Keratinocyte (primary cell): Measurements from ENCODE around the gene TAF1B.

Source experiments
- EZH2 ChIP-seq: IDR thresholded peaks from one replicate; pipeline ENCODE4 v1.6.1; 2012; ENCODE audit warnings: inconsistent platforms, mild to moderate bottlenecking, low read length, moderate library complexity
- TF ChIP-seq, protein P1 (sequence below), 3 experiments: IDR thresholded peaks in 1 of 3; conservative IDR thresholded peaks in 1 of 3; optimal IDR thresholded peaks in 1 of 3; 2 replicates in 2 of 3; 3 replicates in 1 of 3; pipeline versions ENCODE3 to v1.5.1; 2011; ENCODE audit warnings: low read length in 3 of 3, mild to moderate bottlenecking in 3 of 3, moderate library complexity in 2 of 3, control low read depth in 1 of 3, inconsistent platforms in 1 of 3; ENCODE audit not compliant: insufficient read depth in 2 of 3; ENCODE audit errors: extremely low read depth in 1 of 3

DNA sequence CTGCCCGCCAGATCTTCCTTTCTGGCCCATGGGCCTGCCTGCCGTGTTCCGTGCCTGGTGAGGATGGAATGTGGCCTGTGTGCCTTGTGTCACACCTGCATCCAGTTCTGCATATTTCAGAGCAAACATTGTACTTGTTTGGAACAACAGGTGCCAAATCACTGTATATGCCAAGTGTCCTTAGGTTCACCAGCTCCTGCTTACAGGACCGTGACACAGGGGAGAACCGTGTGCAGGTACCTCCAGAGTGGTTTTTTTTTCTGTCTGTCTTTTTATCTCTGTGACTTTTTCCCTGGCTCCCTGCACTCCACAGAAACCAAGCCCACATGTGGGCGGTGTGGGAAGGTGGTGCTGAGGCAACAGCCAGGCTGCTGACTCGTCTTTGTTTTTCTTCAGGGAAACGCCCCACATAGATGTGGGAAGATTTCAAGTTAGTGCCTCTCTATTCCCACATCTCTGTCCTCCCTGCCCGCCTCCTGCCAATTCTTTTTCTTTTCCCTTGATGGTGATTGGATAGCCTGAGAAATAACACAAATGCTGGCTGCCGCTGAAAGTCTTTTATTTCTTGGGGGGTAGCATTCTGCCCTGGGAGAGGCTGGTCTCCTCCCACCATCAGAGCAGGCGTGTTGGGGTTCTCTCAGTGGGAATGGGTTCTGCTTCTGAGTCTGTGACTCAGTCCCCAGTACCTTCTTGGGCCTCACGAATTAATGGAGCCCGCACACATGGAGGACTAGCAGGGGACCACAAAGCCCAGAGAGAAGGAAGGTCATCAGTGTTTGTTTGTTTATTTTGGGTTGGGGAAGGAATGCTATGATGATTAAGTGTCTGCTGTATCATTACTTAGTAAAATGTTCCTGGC, 129.6 kb downstream of the TAF1B start:
- TF ChIP-seq, protein P1, sequence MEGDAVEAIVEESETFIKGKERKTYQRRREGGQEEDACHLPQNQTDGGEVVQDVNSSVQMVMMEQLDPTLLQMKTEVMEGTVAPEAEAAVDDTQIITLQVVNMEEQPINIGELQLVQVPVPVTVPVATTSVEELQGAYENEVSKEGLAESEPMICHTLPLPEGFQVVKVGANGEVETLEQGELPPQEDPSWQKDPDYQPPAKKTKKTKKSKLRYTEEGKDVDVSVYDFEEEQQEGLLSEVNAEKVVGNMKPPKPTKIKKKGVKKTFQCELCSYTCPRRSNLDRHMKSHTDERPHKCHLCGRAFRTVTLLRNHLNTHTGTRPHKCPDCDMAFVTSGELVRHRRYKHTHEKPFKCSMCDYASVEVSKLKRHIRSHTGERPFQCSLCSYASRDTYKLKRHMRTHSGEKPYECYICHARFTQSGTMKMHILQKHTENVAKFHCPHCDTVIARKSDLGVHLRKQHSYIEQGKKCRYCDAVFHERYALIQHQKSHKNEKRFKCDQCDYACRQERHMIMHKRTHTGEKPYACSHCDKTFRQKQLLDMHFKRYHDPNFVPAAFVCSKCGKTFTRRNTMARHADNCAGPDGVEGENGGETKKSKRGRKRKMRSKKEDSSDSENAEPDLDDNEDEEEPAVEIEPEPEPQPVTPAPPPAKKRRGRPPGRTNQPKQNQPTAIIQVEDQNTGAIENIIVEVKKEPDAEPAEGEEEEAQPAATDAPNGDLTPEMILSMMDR (optimal IDR thresholded peaks at IDR 0.05 in 1 of 3, IDR thresholded peaks at IDR 0.05 in 1 of 3, conservative IDR thresholded peaks at IDR 0.05 in 1 of 3; ENCODE audit: extremely low read depth in 1 of 3, insufficient read depth in 2 of 3, low read length in 3 of 3): no peak
- TF ChIP-seq EZH2: no peak
